Fibroblast of mammary gland (primary cell): Measurements from ENCODE around the gene LRP11.

Experiments used
- DNase-seq: peaks from one replicate; pipeline ENCODE4 v3.0.0-alpha.2; 2010; ENCODE audit warnings: low read depth
- H3K4me3 ChIP-seq: 2 replicates; pipeline ENCODE4 v1.5.1; 2011; ENCODE audit warnings: low read depth, mild to moderate bottlenecking, low read length, moderate library complexity; ENCODE audit not compliant: control insufficient read depth
- TF ChIP-seq, protein P1 (sequence below): conservative IDR thresholded peaks from 2 replicates; pipeline ENCODE4 v1.5.1; 2011; ENCODE audit warnings: low read depth, low read length, inconsistent platforms; ENCODE audit not compliant: control insufficient read depth, insufficient read depth

Gene LRP11

DNA sequence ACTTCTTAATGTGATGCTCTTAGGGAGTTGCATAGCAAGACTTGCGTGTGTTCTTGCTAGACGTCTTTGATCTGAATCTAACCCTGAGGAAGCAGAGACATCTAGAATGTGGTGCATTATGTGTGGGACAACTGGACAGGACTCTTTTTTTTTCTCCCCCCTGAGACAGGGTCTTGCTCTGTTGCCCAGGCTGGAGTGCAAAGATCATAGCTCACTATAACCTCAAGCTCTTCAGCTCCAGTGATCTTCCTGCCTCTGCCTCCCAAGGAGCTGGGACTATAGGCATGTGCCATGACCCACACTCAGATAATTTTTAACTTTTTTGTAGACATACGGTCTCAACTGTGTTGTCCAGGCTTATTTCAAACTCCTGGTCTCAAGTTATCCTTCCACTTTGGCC, 80.6 kb downstream of the LRP11 start:
- TF ChIP-seq, protein P1, sequence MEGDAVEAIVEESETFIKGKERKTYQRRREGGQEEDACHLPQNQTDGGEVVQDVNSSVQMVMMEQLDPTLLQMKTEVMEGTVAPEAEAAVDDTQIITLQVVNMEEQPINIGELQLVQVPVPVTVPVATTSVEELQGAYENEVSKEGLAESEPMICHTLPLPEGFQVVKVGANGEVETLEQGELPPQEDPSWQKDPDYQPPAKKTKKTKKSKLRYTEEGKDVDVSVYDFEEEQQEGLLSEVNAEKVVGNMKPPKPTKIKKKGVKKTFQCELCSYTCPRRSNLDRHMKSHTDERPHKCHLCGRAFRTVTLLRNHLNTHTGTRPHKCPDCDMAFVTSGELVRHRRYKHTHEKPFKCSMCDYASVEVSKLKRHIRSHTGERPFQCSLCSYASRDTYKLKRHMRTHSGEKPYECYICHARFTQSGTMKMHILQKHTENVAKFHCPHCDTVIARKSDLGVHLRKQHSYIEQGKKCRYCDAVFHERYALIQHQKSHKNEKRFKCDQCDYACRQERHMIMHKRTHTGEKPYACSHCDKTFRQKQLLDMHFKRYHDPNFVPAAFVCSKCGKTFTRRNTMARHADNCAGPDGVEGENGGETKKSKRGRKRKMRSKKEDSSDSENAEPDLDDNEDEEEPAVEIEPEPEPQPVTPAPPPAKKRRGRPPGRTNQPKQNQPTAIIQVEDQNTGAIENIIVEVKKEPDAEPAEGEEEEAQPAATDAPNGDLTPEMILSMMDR, result no peak
- H3K4me3 ChIP-seq, result no peak overlapping the region
- DNase-seq, result no peak

DNA sequence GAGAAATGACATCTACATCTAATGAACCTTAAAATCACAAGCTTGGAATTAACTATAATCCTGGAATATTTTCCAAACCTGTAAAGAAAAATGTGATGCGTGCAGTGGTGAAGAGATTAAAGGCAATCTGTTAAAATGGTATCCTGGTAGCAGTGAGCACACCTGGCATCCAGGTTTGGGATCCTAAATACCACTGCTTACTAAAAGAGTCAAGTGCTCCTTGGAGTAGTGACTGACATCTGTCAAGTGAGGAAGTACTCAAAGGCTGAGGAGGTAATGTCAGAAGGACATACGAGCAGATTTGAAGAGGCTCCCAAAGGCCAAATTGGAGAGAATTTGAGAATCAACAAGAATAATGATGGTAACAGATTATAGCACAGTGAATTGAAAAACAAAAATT, 81.8 kb downstream of the LRP11 start:
- TF ChIP-seq, protein P1, result no peak
- DNase-seq, result no peak
- no peak overlapping the region for H3K4me3 ChIP-seq

DNA sequence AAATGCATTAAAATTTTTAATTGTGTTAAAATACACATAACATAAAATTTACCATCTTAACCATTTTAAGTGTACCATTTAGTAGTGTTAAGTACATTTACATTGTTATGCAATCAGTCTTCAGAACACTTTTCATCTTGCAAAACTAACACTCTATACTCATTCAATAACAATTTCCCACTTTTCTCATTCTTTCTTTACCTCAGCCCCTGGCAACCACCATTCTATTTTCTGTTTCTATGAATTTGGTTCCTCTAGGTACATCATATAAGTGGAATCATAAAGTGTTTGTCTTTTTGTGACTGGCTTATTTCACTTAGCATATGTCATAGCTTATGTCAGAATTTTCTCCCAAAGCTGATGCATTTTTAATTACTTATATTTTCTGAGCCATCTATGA, 82.4 kb downstream of the LRP11 start:
- H3K4me3 ChIP-seq, result no peak overlapping the region
- no peak for DNase-seq
- TF ChIP-seq, protein P1, result no peak

DNA sequence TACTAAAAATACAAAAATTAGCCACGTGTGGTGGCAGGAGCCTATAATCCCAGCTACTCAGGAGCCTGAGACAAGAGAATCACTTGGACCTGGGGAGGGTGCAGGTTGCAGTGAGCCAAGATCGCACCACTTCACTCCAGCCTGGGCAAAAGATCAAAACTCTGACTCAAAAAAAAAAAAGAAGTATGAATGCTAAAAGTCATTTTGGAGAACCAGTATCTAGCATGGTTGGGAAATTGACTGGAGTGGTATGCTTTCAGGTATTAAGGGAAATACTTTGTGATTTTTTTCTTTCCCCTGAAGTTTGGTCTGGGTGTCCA, 84.6 kb downstream of the LRP11 start:
- H3K4me3 ChIP-seq, result no peak overlapping the region
- DNase-seq, result peak; percentile 11
- TF ChIP-seq, protein P1, result no peak

DNA sequence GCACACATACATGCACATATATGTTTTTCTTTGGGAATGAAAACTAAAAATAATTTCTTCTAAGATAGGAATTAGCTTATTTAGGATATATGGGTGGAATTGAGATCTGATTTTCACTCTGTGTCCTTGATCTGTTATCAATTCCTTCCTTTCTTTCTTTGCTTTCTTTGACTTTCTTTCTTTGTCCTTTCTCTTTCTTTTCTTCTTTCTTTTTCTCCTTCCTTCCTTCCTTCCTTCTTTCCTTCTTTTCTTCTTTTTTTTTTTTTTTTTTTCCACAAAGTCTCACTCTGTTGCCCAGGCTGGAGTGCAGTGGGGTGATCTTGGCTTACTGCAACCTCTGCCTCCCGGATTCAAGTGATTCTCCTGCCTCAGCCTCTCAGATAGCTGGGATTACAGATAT, 86.5 kb downstream of the LRP11 start:
- DNase-seq, result no peak
- TF ChIP-seq, protein P1, result no peak
- H3K4me3 ChIP-seq, result no peak overlapping the region

DNA sequence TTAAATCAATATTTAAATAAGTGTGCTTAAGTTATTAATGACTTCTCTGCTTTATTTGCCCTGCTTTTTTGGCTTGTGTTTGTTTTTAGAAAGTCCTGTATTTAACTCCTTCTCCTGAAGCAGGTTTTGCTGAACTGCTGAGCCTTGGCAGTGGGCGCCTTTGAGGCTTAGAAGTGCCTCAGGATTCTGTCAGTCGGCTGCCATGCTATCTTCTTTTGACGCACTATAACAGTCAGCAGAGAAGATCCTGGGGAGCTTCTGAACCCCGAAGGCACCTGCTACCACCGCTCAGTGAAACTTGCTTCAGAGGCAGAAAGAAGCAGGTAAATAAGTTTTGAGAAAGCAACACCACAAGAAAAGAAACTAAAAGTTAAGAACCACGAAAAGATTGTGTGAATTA, 92.2 kb downstream of the LRP11 start:
- no peak for DNase-seq
- H3K4me3 ChIP-seq, result no peak overlapping the region
- TF ChIP-seq, protein P1, result no peak

DNA sequence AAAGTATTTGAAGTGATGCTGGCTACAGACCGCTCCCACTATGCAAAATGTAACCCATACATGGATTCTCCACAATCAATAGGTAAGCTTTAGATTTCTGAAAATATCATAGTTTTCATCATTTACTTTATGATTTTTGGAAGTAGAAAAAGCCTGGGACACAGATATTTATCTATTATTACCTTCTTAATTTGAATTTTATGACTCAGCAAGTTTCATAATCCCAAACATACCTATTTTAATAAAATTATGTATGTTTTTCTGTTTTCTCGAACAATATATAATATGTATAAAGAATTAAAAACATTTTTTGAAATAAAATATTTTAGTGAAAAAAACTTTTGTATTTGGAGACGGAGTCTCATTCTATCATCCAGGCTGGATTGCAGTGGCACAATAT, 93.0 kb downstream of the LRP11 start:
- DNase-seq, result no peak
- TF ChIP-seq, protein P1, result no peak
- no peak overlapping the region for H3K4me3 ChIP-seq
